OCI-LY7 (cell line): Measurements from ENCODE around the gene ALG6.
"Not testable (repeated sequence)": the region's sequence is repeated elsewhere in the genome, so short reads cannot be mapped to it uniquely, and the experiment has no call there.

Experiments used
- EZH2phosphoT487 ChIP-seq: fragments of 200-600 bp; sonication (generic); IDR thresholded peaks from 2 replicates; pipeline ENCODE4 v1.6.1; 2018; ENCODE audit warnings: low read depth, borderline replicate concordance, mild to moderate bottlenecking, mixed run types, antibody characterized with exemption, low read length, moderate library complexity, mixed read lengths
- TF ChIP-seq, protein P1 (sequence below): fragments of 200-600 bp; sonication (generic); conservative IDR thresholded peaks from 2 replicates; pipeline ENCODE4 v1.5.1; 2014; ENCODE audit warnings: mild to moderate bottlenecking, antibody characterized with exemption, low read length, moderate library complexity, mixed read lengths

GRCh38 chr1:63468683-63469082, 101.3 kb downstream of the ALG6 start:
- TF ChIP-seq, protein P1, sequence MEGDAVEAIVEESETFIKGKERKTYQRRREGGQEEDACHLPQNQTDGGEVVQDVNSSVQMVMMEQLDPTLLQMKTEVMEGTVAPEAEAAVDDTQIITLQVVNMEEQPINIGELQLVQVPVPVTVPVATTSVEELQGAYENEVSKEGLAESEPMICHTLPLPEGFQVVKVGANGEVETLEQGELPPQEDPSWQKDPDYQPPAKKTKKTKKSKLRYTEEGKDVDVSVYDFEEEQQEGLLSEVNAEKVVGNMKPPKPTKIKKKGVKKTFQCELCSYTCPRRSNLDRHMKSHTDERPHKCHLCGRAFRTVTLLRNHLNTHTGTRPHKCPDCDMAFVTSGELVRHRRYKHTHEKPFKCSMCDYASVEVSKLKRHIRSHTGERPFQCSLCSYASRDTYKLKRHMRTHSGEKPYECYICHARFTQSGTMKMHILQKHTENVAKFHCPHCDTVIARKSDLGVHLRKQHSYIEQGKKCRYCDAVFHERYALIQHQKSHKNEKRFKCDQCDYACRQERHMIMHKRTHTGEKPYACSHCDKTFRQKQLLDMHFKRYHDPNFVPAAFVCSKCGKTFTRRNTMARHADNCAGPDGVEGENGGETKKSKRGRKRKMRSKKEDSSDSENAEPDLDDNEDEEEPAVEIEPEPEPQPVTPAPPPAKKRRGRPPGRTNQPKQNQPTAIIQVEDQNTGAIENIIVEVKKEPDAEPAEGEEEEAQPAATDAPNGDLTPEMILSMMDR, result not testable (repeated sequence)
- TF ChIP-seq EZH2phosphoT487, result not testable (repeated sequence)
